ENCODE measurements around the gene SHE. TPM values are rescaled to one million over a fixed set of nuclear protein-coding genes. Genes with fewer than 3 reads are reported as not detected.

SHE gene
- total and polyA plus RNA-seq, 8 donors = 1.0 to 7.3 (median 1.8) TPM

- no peak for DNase-seq
- H3K27ac ChIP-seq = peak overlapping the region in 2 of 4 donors; percentile 55 to 66
- H3K9me3 ChIP-seq = no peaks in the 10 kb centered on the region
- no peaks in the 10 kb centered on the region for H3K36me3 ChIP-seq
- intact Hi-C loops (cut with DNase I) = no loop called here
- WGBS, 2 donors = 74 to 90% methylated on average over 6 of the region's 6 CpGs
- H3K4me1 ChIP-seq = peaks cover 0 to 4% (median 0%) of the 10 kb centered on the region in 3 donors
- no peak for ATAC-seq
- no peak overlapping the region for H3K4me3 ChIP-seq
- no peaks in the 10 kb centered on the region for H3K27me3 ChIP-seq
- no peak for FAIRE-seq
- TF ChIP-seq CTCF (IDR thresholded peaks at IDR 0.05) = no peak
These were observed 62.0 kb downstream of the SHE start for GRCh38 chr1:154440036-154440804.

GRCh38 chr1:154436433-154436832 lies 65.8 kb downstream of the SHE start:
- Histone ChIP-seq H3K9me3 (no peaks in the 10 kb centered on the region), H3K27me3 (no peaks in the 10 kb centered on the region), H3K27ac (no peak overlapping the region), H3K36me3 (no peaks in the 10 kb centered on the region), H3K4me3 (no peak overlapping the region), H3K4me1 (peaks cover 0 to 4% (median 0%) of the 10 kb centered on the region in 3 donors)
- no peak for TF ChIP-seq CTCF (IDR thresholded peaks at IDR 0.05)
- WGBS, 2 donors = 68 to 76% methylated on average over 9 of the region's 9 CpGs
- DNase-seq = no peak
- ATAC-seq = no peak
- intact Hi-C loops (cut with DNase I) = no loop called here
- FAIRE-seq = no peak

- no peak for FAIRE-seq
- H3K9me3 ChIP-seq = no peaks in the 10 kb centered on the region
- no peak overlapping the region for H3K27ac ChIP-seq
- peaks cover 0 to 4% (median 0%) of the 10 kb centered on the region in 3 donors for H3K4me1 ChIP-seq
- 91 to 93% methylated on average over 15 of the region's 15 CpGs for WGBS, 2 donors
- no peak for ATAC-seq
- DNase-seq = peak in 1 of 6 donors; percentile 76
- TF ChIP-seq CTCF (IDR thresholded peaks at IDR 0.05) = no peak
- no peak overlapping the region for H3K4me3 ChIP-seq
- intact Hi-C loops (cut with DNase I) = no loop called here
- no peaks in the 10 kb centered on the region for H3K27me3 ChIP-seq
- no peaks in the 10 kb centered on the region for H3K36me3 ChIP-seq
These were observed 66.5 kb downstream of the SHE start for GRCh38 chr1:154435599-154436200.

GRCh38 chr1:154434346-154435085 lies 67.7 kb downstream of the SHE start:
- peak overlapping the region in 2 of 4 donors; percentile 13 to 25 for H3K27ac ChIP-seq
- peak in 1 of 6 donors; percentile 44 for DNase-seq
- no peak for TF ChIP-seq CTCF (IDR thresholded peaks at IDR 0.05)
- ATAC-seq = peak; percentile 19 to 71 (median 38)
- H3K9me3 ChIP-seq = no peaks in the 10 kb centered on the region
- no peaks in the 10 kb centered on the region for H3K4me1 ChIP-seq
- no peaks in the 10 kb centered on the region for H3K36me3 ChIP-seq
- no peaks in the 10 kb centered on the region for H3K27me3 ChIP-seq
- no peak for FAIRE-seq
- no peak overlapping the region for H3K4me3 ChIP-seq
- WGBS, 2 donors = 52 to 64% methylated on average over 18 of the region's 18 CpGs
- intact Hi-C loops (cut with DNase I) = no loop called here
